SU-DHL-6 (cell line): ENCODE data around the gene PGPEP1.
"Not testable (repeated sequence)": the region's sequence is repeated elsewhere in the genome, so short reads cannot be mapped to it uniquely, and the experiment has no call there.

ENCODE experiments used
- H2AFZ ChIP-seq: fragments of 200-600 bp; sonication (generic); 2 replicates; pipeline ENCODE4 v1.6.1; 2014; ENCODE audit warnings: low read depth, mild to moderate bottlenecking, moderate library complexity, mixed read lengths, antibody characterized with exemption, low read length; ENCODE audit not compliant: severe bottlenecking
- H3F3A ChIP-seq: fragments of 200-600 bp; shearing (Covaris generic); 2 replicates; pipeline ENCODE4 v1.6.0; 2016; ENCODE audit warnings: antibody characterized with exemption, mild to moderate bottlenecking; ENCODE audit not compliant: insufficient read depth
- H3K27ac ChIP-seq: fragments of 200-600 bp; sonication (generic); 2 replicates; pipeline ENCODE4 v1.5.1; 2016; ENCODE audit warnings: low read depth, mild to moderate bottlenecking, low read length, moderate library complexity, mixed read lengths
- H3K27me3 ChIP-seq: fragments of 200-600 bp; sonication (generic), shearing (Covaris generic); 2 replicates; pipeline ENCODE4 v1.6.0; 2014; ENCODE audit warnings: mild to moderate bottlenecking, low read length
- H3K36me3 ChIP-seq: fragments of 200-600 bp; sonication (generic); 2 replicates; pipeline ENCODE4 v1.6.1; 2014; ENCODE audit warnings: mild to moderate bottlenecking, low read length, mixed read lengths
- H3K4me2 ChIP-seq: fragments of 300-600, 200-600 bp; shearing (Covaris generic), sonication (generic); 2 replicates; pipeline ENCODE4 v1.6.0; 2014; ENCODE audit warnings: low read length, low read depth, mild to moderate bottlenecking; ENCODE audit not compliant: poor library complexity, severe bottlenecking
- H3K4me3 ChIP-seq: fragments of 200-600 bp; sonication (generic); 2 replicates; pipeline ENCODE4 v1.5.1; 2014; ENCODE audit warnings: antibody characterized with exemption, low read length, mild to moderate bottlenecking, mixed read lengths; ENCODE audit not compliant: insufficient read depth, poor library complexity, severe bottlenecking
- H3K79me2 ChIP-seq: fragments of 200-600 bp; sonication (generic); 2 replicates; pipeline ENCODE4 v1.6.1; 2014; ENCODE audit warnings: mild to moderate bottlenecking, low read length, moderate library complexity; ENCODE audit not compliant: insufficient read depth
- H3K9ac ChIP-seq: fragments of 200-600 bp; sonication (generic); 2 replicates; pipeline ENCODE4 v1.7.0; 2014; ENCODE audit warnings: mild to moderate bottlenecking, low read length
- H3K9me2 ChIP-seq: fragments of 200-600 bp; sonication (generic); replicated peaks from 2 replicates; pipeline ENCODE4 v1.6.1; 2014; ENCODE audit warnings: low read length; ENCODE audit not compliant: insufficient read depth
- H3K9me3 ChIP-seq: fragments of 200-600 bp; sonication (generic); 2 replicates; pipeline ENCODE4 v1.6.1; 2014; ENCODE audit warnings: low read length, mixed read lengths; ENCODE audit not compliant: insufficient read depth
- H4K20me1 ChIP-seq: fragments of 200-600 bp; sonication (generic); 2 replicates; pipeline ENCODE4 v1.6.1; 2014; ENCODE audit warnings: low read depth, mild to moderate bottlenecking, antibody characterized with exemption, low read length, moderate library complexity, mixed read lengths
- CTCF ChIP-seq: fragments of 200-600 bp; sonication (generic); IDR thresholded peaks from one replicate; pipeline ENCODE4 v1.5.1; 2017; ENCODE audit warnings: antibody characterized with exemption, mild to moderate bottlenecking, low read length, moderate library complexity; ENCODE audit not compliant: insufficient read depth, poor library complexity, severe bottlenecking
- EZH2phosphoT487 ChIP-seq: fragments of 200-600 bp; sonication (generic), shearing (Covaris generic); conservative IDR thresholded peaks from 2 replicates; pipeline ENCODE4 v1.6.1; 2018; ENCODE audit warnings: mild to moderate bottlenecking, antibody characterized with exemption, low read length, moderate library complexity, mixed read lengths

The PGPEP1 gene

DNA sequence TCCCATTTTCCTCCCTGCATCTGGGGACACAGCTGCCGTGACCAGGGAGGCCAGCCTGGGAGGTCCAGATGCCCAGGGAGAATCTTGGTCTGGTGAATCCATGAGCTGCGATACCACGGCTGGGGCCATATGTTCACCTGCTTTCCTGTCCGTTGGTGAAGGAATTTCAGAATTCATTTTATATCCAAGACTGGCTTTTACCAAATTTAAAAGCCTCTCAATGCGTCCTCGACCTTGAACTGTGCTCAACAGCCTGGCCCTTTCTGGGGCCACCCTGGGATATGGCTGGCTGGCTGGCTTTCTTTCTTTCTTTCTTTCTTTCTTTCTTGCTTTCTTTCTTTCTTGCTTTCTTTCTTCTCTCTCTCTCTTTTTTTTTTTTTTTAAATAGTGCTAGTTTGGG, 23.4 kb downstream of the PGPEP1 start:
- no peak overlapping the region for H3K4me2 ChIP-seq
- H3K27ac ChIP-seq, result no peak overlapping the region
- H3K9me3 ChIP-seq, result no peaks in the 10 kb centered on the region

DNA sequence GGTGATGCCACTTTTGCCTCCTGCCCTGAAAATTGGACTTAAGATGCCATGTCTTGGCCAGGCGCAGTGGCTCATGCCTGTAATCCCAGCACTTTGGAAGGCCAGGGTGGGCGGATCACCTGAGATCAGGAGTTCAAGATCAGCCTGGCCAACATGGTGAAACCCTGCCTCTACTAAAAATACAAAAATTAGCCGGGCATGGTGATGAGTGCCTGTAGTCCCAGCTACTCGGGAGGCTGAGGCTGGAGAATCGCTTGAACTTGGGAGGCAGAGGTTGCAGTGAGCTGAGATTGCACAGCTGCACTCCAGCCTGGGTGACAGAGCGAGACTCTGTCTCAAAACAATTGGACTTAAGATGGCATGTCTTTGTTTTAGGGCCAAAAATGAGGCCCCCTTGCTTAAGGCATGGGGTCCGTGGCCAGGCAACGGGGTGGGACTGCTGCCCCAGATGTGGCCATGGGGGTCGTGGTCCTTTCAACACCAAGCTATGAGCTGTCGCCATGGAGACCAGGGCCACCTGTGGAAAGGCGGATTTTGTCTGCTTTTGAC, 24.0 kb downstream of the PGPEP1 start:
- not testable (repeated sequence) for H3K4me3 ChIP-seq, H3K4me2 ChIP-seq

More for the DNA sequence above, 23.4 kb downstream of the PGPEP1 start:
- no peaks in the 10 kb centered on the region for H4K20me1 ChIP-seq
- no peaks in the 10 kb centered on the region for H3K79me2 ChIP-seq
- no peak overlapping the region for H3K9ac ChIP-seq
- H3F3A ChIP-seq, result no peaks in the 10 kb centered on the region
- TF ChIP-seq EZH2phosphoT487 (no peak), CTCF (no peak)
- H3K36me3 ChIP-seq, result no peaks in the 10 kb centered on the region
- no peak overlapping the region for H2AFZ ChIP-seq
- H3K27me3 ChIP-seq, result no peaks in the 10 kb centered on the region
- H3K9me2 ChIP-seq, result no peaks in the 10 kb centered on the region
- no peak overlapping the region for H3K4me3 ChIP-seq

DNA sequence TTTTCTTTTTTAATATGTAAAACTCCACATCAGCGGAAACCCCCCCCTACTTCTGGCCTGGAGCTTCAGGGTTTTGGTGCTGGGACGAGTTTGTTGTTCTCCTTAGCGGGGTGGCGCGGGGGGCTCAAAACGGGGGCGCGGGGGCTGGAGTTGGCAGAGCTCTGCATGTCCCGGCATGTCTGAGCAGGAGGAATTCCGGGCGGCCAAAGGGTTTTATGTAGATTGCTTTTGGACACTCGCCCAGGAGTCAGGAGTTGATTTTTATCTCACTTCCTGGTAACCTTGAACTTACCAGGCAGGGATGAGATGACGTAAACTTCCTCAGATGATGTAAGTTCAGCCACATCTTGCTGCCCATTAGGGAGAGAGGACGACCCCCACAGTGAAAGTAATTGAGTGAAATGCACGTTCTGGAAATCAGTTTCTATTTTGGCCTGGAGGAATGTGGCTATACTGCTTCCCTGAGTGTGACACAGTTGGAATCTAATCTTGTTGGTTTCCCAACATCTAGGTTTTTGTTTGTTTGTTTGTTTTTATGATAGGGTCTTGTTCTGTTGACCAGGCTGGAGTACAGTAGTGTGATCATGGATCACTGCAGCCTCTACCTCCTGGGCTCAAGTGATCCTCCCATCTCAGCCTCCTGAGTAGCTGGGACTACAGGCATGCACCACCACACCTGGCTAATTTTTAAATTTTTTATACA, 24.6 kb downstream of the PGPEP1 start:
- H3F3A ChIP-seq, result no peaks in the 10 kb centered on the region

More for the DNA sequence above, 24.0 kb downstream of the PGPEP1 start:
- H3K9ac ChIP-seq, H2AFZ ChIP-seq, H3K27me3 ChIP-seq, H3K9me3 ChIP-seq, H3K79me2 ChIP-seq, H4K20me1 ChIP-seq, H3F3A ChIP-seq, H3K27ac ChIP-seq, H3K36me3 ChIP-seq, H3K9me2 ChIP-seq: not testable (repeated sequence)

More for the DNA sequence above, 24.6 kb downstream of the PGPEP1 start:
- TF ChIP-seq CTCF (no peak), EZH2phosphoT487 (no peak)
- Histone ChIP-seq H2AFZ (no peak overlapping the region), H3K36me3 (no peaks in the 10 kb centered on the region), H4K20me1 (no peaks in the 10 kb centered on the region), H3K79me2 (no peaks in the 10 kb centered on the region), H3K9me3 (no peaks in the 10 kb centered on the region), H3K9me2 (no peaks in the 10 kb centered on the region), H3K27ac (no peak overlapping the region), H3K4me2 (no peak overlapping the region), H3K27me3 (no peaks in the 10 kb centered on the region), H3K9ac (no peak overlapping the region), H3K4me3 (no peak overlapping the region)
